Measurements from ENCODE around the gene L3MBTL4.
"Not testable (repeated sequence)": the region's sequence is repeated elsewhere in the genome, so short reads cannot be mapped to it uniquely, and the experiment has no call there.

Gene L3MBTL4

GRCh38 chr18:6150430-6150829 is 264.3 kb downstream of the L3MBTL4 start:
- DNase-seq (ENCODE audit: insufficient read length, low spot score) (no peak), FAIRE-seq (no peak)
- TF ChIP-seq CTCF (IDR thresholded peaks at IDR 0.05; ENCODE audit: insufficient read depth, missing control alignments) = no peak

GRCh38 chr18:6146307-6146661 is 268.4 kb downstream of the L3MBTL4 start:
- FAIRE-seq = no peak
- no peak for TF ChIP-seq CTCF (IDR thresholded peaks at IDR 0.05; ENCODE audit: insufficient read depth, missing control alignments)

GRCh38 chr18:6145645-6146306 is 268.9 kb downstream of the L3MBTL4 start:
- DNase-seq (ENCODE audit: insufficient read length, low spot score) = no peak
- no peak for FAIRE-seq
- TF ChIP-seq CTCF (IDR thresholded peaks at IDR 0.05; ENCODE audit: insufficient read depth, missing control alignments) = no peak

More at GRCh38 chr18:6146307-6146661, 268.4 kb downstream of the L3MBTL4 start:
- DNase-seq (ENCODE audit: insufficient read length, low spot score) = no peak

GRCh38 chr18:6139007-6139406 is 275.7 kb downstream of the L3MBTL4 start:
- TF ChIP-seq CTCF (IDR thresholded peaks at IDR 0.05; ENCODE audit: insufficient read depth, missing control alignments) = no peak
- DNase-seq (ENCODE audit: insufficient read length, low spot score) = no peak
- no peak for FAIRE-seq

- DNase-seq (ENCODE audit: insufficient read length, low spot score); FAIRE-seq: not testable (repeated sequence)
These were observed 278.8 kb downstream of the L3MBTL4 start for GRCh38 chr18:6135901-6136300.

- FAIRE-seq; DNase-seq (ENCODE audit: insufficient read length, low spot score): not testable (repeated sequence)
These were observed 279.7 kb downstream of the L3MBTL4 start for GRCh38 chr18:6135029-6135428.

GRCh38 chr18:6132751-6133368 is 281.9 kb downstream of the L3MBTL4 start:
- TF ChIP-seq CTCF (IDR thresholded peaks at IDR 0.05; ENCODE audit: insufficient read depth, missing control alignments) = no peak
- no peak for FAIRE-seq
- no peak for DNase-seq (ENCODE audit: insufficient read length, low spot score)

GRCh38 chr18:6120820-6121279 is 293.9 kb downstream of the L3MBTL4 start:
- DNase-seq (ENCODE audit: insufficient read length, low spot score) (no peak), FAIRE-seq (no peak)
- no peak for TF ChIP-seq CTCF (IDR thresholded peaks at IDR 0.05; ENCODE audit: insufficient read depth, missing control alignments)
